Body of pancreas (tissue), 4 donors: ENCODE results near the gene QPRT. TPM values are rescaled to one million over a fixed set of nuclear protein-coding genes. Genes with fewer than 3 reads are reported as not detected.
"Not testable (repeated sequence)": the region's sequence is repeated elsewhere in the genome, so short reads cannot be mapped to it uniquely, and the experiment has no call there.

Source experiments
- ATAC-seq: fragments of 150-250 bp; one replicate; pipeline ENCODE4 v1.9.1; 2016
- DNase-seq, 4 donors: peaks; one replicate each; pipeline ENCODE4 v3.0.0-alpha.2; 2019
- H3K27ac ChIP-seq, 4 donors: fragments of 200-600 bp; sonication (generic); 1 replicate in 3 of 4; 2 replicates in 1 of 4; pipeline versions ENCODE4 v1.5.1 to v1.6.1; 2016 to 2019; ENCODE audit warnings: mild to moderate bottlenecking in 1 of 4, mixed read lengths in 1 of 4, moderate library complexity in 1 of 4
- H3K27me3 ChIP-seq, 2 donors: fragments of 200-600 bp; sonication (generic); one replicate each; pipeline ENCODE4 v1.6.0; 2016; ENCODE audit warnings: mild to moderate bottlenecking in 1 of 2
- H3K36me3 ChIP-seq, 2 donors: fragments of 200-600 bp; sonication (generic); replicated peaks in 1 of 2; 2 replicates each; pipeline ENCODE4 v1.5.1; 2016; ENCODE audit warnings: low read depth in 2 of 2; ENCODE audit not compliant: insufficient read depth in 1 of 2
- H3K4me1 ChIP-seq: fragments of 200-600 bp; sonication (generic); one replicate; pipeline ENCODE4 v1.6.0; 2016
- H3K4me3 ChIP-seq, 2 donors: fragments of 200-600 bp; sonication (generic); 1 replicate in 1 of 2; 2 replicates in 1 of 2; pipeline ENCODE4 v1.5.1; 2016 to 2019
- H3K9me3 ChIP-seq, 3 donors: fragments of 200-600 bp; sonication (generic); 1 replicate in 2 of 3; 2 replicates in 1 of 3; pipeline ENCODE4 v1.5.1; 2016
- POLR2A ChIP-seq, 3 donors: fragments of 450-650 bp; IDR thresholded peaks; one replicate each; pipeline ENCODE4 v1.6.1; 2016; ENCODE audit warnings: antibody characterized with exemption in 3 of 3, mild to moderate bottlenecking in 2 of 3
- WGBS, 2 donors: methylation state at CpG; one replicate each; pipeline ENCODE4 v1.1.5; 2017; 5-methylcytosine and 5-hydroxymethylcytosine counted together
- intact Hi-C: fragments of 100-400 bp; cut with DNase I; formaldehyde crosslinking; loops from one replicate; pipeline ENCODE4 v1.15.1; 2023
- total RNA-seq, 2 donors: library from RNA; depleted of rRNA; stranded (reverse); fragments of >200 nt; gene quantifications; one replicate each; pipeline ENCODE4 v1.1.0, GENCODE V29; 2016
- TF ChIP-seq, protein P1 (sequence below), 7 experiments: fragments of 450-650 bp in 4 of 7; fragments of 200-600 bp in 3 of 7; sonication (generic) in 3 of 7; IDR thresholded peaks; one replicate each; pipeline ENCODE4 v1.5.1; 2016 to 2019; ENCODE audit warnings: antibody characterized with exemption in 7 of 7

QPRT gene
- total RNA-seq, 2 donors from 2014 or later, result 28.0 to 30.3 TPM

GRCh38 chr16:29649588-29650494 is 29.1 kb upstream of the QPRT start:
- 62 to 73% methylated on average over 9 of the region's 9 CpGs for WGBS, 2 donors
- intact Hi-C loops, result no loop called here
- H3K27ac ChIP-seq, result no peak overlapping the region
- H3K36me3 ChIP-seq, result no peaks in the 10 kb centered on the region
- DNase-seq (no peak), ATAC-seq (no peak)
- TF ChIP-seq, protein P1, sequence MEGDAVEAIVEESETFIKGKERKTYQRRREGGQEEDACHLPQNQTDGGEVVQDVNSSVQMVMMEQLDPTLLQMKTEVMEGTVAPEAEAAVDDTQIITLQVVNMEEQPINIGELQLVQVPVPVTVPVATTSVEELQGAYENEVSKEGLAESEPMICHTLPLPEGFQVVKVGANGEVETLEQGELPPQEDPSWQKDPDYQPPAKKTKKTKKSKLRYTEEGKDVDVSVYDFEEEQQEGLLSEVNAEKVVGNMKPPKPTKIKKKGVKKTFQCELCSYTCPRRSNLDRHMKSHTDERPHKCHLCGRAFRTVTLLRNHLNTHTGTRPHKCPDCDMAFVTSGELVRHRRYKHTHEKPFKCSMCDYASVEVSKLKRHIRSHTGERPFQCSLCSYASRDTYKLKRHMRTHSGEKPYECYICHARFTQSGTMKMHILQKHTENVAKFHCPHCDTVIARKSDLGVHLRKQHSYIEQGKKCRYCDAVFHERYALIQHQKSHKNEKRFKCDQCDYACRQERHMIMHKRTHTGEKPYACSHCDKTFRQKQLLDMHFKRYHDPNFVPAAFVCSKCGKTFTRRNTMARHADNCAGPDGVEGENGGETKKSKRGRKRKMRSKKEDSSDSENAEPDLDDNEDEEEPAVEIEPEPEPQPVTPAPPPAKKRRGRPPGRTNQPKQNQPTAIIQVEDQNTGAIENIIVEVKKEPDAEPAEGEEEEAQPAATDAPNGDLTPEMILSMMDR (IDR thresholded peaks at IDR 0.05), result no peak
- no peak for TF ChIP-seq POLR2A (IDR thresholded peaks at IDR 0.05)
- H3K9me3 ChIP-seq, result no peaks in the 10 kb centered on the region
- H3K27me3 ChIP-seq, result no peaks in the 10 kb centered on the region
- H3K4me3 ChIP-seq, result no peak overlapping the region
- H3K4me1 ChIP-seq, result no peaks in the 10 kb centered on the region

GRCh38 chr16:29650771-29651170 is 28.2 kb upstream of the QPRT start:
- no peak for ATAC-seq

DNA sequence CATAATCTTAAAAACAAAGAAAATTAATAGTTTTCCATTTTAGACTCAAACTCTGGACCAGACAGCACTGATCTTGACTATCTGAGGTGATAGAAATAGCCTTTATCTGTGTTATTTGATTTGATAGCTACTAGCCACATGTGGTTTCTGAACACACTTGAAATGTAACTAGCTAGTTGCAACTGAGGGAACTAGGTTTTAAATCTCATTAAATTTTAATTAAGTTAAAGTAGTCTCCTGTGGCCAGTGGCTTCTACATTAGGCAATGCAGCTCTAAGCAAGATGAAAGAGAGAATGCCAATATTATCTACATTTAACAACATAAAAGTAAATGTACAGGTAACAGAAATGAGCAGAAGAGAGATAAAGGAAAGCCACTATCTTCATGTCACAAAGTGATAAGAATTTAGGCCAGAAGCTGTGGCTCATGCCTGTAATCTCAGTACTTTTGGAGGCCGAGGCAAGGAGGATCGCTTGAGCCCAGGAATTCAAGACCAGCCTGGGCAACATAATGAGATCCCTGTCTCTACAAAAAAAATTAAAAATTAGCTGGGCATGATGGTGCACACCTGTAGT is 27.1 kb upstream of the QPRT start:
- H3K9me3 ChIP-seq, result no peaks in the 10 kb centered on the region
- H3K4me3 ChIP-seq, result no peak overlapping the region
- no peaks in the 10 kb centered on the region for H3K36me3 ChIP-seq
- H3K4me1 ChIP-seq, result no peaks in the 10 kb centered on the region
- intact Hi-C loops, result no loop called here
- DNase-seq (no peak), ATAC-seq (no peak)
- no peak for TF ChIP-seq POLR2A (IDR thresholded peaks at IDR 0.05)
- H3K27ac ChIP-seq, result no peak overlapping the region
- H3K27me3 ChIP-seq, result no peaks in the 10 kb centered on the region
- WGBS, 2 donors, result 67 to 88% methylated on average over 2 of the region's 2 CpGs

More at GRCh38 chr16:29650771-29651170, 28.2 kb upstream of the QPRT start:
- Histone ChIP-seq H3K27ac (no peak overlapping the region), H3K36me3 (no peaks in the 10 kb centered on the region), H3K27me3 (no peaks in the 10 kb centered on the region), H3K4me1 (no peaks in the 10 kb centered on the region), H3K4me3 (no peak overlapping the region), H3K9me3 (no peaks in the 10 kb centered on the region)
- 88 to 89% methylated on average over 2 of the region's 2 CpGs for WGBS, 2 donors
- no peak for DNase-seq
- TF ChIP-seq, protein P1 (IDR thresholded peaks at IDR 0.05), result no peak
- TF ChIP-seq POLR2A (IDR thresholded peaks at IDR 0.05), result no peak
- intact Hi-C loops, result no loop called here

DNA sequence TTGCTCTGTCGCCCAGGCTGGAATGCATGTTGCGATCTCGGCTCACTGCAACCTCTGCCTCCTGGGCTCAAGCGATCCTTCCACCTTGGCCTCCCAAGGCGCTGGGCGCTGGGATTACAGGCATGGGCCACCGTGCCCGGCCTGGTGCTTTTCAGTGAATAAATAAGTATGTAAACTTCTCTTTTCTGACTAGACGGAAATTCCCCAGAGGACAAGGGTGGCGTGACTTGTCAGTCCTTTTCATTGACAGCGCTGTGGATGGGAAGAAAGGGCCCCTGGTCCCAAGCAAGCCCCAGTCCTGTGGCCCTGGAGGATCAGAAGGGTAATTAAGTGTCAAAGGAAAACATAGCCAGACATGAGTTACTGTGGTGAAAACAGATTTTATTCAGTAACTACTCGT is 25.5 kb upstream of the QPRT start:
- Histone ChIP-seq H3K27ac (no peak overlapping the region), H3K27me3 (no peaks in the 10 kb centered on the region), H3K4me3 (no peak overlapping the region), H3K4me1 (no peaks in the 10 kb centered on the region), H3K9me3 (no peaks in the 10 kb centered on the region), H3K36me3 (no peaks in the 10 kb centered on the region)
- no peak for TF ChIP-seq POLR2A (IDR thresholded peaks at IDR 0.05)
- TF ChIP-seq, protein P1 (IDR thresholded peaks at IDR 0.05), result no peak
- DNase-seq, result no peak
- no peak for ATAC-seq
- WGBS, 2 donors, result 63 to 83% methylated on average over 12 of the region's 12 CpGs
- intact Hi-C loops, result no loop called here

DNA sequence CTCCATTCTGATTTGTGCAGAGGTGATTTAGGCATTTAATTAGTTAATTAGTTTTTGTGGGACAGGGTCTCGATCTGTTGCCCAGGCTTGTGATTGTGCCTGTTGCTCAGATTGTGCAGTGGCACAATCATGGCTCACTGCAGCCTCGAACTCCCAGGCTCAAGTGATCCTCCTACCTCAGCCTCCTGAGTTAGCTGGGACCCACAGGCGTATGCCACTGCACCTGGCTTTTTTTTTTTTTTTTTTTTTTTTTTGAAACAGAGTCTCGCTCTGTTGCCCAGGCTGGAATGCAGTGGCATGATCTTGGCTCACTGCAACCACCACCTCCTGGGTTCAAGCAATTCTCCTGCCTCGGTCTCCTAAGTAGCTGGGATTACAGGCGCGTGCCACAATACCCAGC is 25.1 kb upstream of the QPRT start:
- ATAC-seq, H3K27me3 ChIP-seq, H3K4me3 ChIP-seq, intact Hi-C loops, H3K27ac ChIP-seq, H3K4me1 ChIP-seq, H3K36me3 ChIP-seq, DNase-seq, H3K9me3 ChIP-seq: not testable (repeated sequence)
- WGBS, 2 donors, result 82 to 84% methylated on average over 7 of the region's 7 CpGs
